GM13977 (cell line): Measurements from ENCODE around the gene OGG1.

Experiments used
- DNase-seq: peaks from one replicate; pipeline ENCODE4 v3.0.0; 2012; ENCODE audit warnings: low spot score
- CTCF ChIP-seq: IDR thresholded peaks from 2 replicates; pipeline ENCODE4 v1.5.1; 2012; ENCODE audit warnings: mild to moderate bottlenecking, control low read depth; ENCODE audit not compliant: insufficient read depth; ENCODE audit errors: extremely low read depth, missing control alignments
- in situ Hi-C: fragments of 300-500 bp; cut with MboI; formaldehyde crosslinking; loops from one replicate; pipeline ENCODE4 v1.12.0; 2022; ENCODE audit warnings: low sequenced_read_pairs, low pct_unique_long_range_greater_than_20kb, mixed read lengths, inconsistent platforms; ENCODE audit not compliant: unreplicated experiment

The OGG1 gene

DNA sequence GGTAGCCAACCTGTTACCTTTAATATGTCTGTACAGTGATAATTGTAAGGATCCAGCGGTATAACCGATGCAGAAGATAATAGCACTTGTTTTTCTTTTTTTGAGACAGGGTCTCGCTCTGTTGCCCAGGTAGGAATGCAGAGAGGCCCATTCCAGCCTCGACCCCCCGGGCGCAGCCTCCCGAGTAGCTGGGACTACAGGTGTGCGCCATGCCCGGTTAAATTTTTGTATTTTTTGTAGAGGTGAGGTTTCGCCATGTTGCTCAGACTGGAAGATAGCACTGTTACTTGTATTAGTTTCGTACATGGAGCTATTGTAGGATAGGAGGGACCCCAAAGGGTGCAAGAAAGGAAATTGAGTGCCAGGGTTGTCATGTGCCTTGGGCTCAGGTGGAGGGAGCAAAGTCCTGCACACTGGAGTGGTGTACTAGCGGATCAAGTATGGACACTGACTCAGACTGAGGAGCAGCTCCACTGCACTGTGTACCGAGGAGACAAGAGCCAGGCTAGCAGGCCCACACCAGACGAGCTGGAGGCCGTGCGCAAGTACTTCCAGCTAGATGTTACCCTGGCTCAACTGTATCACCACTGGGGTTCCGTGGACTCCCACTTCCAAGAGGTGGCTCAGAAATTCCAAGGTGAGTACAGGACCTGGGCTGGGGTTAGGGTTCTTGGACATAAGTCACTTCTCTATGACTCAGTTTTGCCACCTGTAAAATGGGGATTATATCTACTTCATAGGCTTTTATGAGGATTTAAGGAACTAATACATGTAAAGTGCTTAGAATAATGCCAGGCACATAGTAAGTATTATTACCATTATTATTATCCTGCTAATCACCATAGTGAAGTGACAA, 1.0 kb downstream of the OGG1 start:
- in situ Hi-C loops, result no loop called here

GRCh38 chr3:9754678-9755077, 4.9 kb downstream of the OGG1 start:
- TF ChIP-seq CTCF, result no peak
- in situ Hi-C loops, result no loop called here
- no peak for DNase-seq

More for the DNA sequence above, 1.0 kb downstream of the OGG1 start:
- TF ChIP-seq CTCF, result no peak
- peak; percentile 45 for DNase-seq

GRCh38 chr3:9757427-9757826, 7.7 kb downstream of the OGG1 start:
- TF ChIP-seq CTCF, result no peak
- DNase-seq, result no peak
- in situ Hi-C loops, result no loop called here

DNA sequence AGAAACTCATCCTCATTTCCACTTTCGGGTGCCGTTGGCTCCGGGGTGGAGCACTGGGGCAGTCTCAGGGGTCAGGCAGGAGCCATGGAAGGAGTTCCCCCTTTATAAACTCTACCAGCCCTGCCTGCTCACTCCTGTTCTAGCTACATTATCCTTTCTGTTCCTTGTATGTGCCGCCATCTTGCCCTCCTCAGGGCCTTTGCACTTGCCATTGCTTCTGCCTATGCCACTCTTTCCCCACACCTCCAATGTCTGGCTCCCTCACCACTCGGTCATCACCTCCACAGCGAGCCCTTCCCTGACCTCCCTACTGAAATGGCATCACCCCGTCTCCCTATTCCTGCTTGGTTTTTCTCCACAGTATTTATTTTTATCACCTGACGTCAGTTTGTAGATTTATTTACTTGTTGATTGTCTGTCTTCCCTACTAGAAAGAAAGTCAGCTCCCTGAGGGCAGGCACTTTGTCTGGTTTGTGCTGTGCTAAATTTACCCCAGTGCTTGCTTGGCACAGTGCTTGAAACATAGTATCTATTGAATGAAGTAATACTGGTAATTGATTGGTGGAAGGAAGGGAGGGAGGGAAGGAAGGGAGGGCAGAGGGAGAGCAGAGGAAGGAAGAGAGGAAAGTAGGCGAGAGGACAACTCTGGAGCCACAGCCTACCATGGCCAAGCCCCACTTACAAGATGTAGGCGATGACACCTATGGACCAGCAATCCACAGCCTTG, 11.2 kb downstream of the OGG1 start:
- in situ Hi-C loops, result no loop called here
- no peak for DNase-seq
- TF ChIP-seq CTCF, result no peak

GRCh38 chr3:9761919-9762318, 12.2 kb downstream of the OGG1 start:
- TF ChIP-seq CTCF, result no peak
- no peak for DNase-seq
- in situ Hi-C loops, result no loop called here

- no peak for DNase-seq
- in situ Hi-C loops, result no loop called here
- TF ChIP-seq CTCF, result no peak
Measured at GRCh38 chr3:9762871-9763270, 13.1 kb downstream of the OGG1 start.
